ENCODE data around the gene MYO5A.
"Not testable (repeated sequence)": the region's sequence is repeated elsewhere in the genome, so short reads cannot be mapped to it uniquely, and the experiment has no call there.

MYO5A gene

DNA sequence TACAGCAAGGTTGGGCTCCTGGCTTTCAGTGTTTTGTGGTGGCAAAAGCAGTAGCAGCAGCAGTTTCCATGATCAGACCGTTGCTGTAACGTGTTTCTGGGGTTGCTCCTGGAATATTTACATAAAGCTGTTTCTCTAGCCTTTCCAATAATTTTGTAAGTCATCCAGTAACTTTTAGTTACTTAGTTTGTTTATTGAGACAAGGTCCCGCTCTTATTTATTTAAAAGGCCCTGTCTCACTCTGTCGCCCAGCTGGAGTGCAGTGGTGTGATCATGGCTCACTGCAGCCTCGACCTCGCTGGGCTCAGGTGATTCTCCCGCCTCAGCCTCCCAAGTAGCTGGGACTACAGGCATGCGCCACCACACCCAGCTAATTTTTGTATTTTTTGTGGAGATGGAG, 8.8 kb upstream of the MYO5A start:
- DNase-seq: no peak

DNA sequence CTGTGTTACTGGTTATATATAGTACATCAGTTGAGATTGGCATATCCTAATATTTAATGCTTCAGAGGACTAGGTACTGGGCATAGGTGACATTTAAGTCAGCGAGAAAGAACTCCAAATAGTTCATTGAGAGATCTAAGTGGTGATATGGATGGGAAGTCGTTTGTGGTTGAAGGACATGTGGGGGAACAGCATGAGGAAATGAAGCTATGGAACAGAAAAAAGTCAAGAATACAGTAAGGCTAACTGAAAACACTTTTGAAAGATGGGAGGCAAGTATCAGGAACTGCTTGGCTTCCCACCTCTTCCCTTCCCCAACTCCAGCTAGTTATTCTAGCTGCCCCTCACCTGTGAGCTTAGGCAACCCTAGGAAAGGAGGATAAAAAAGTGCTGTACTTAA, 3.7 kb upstream of the MYO5A start:
- DNase-seq: no peak

DNA sequence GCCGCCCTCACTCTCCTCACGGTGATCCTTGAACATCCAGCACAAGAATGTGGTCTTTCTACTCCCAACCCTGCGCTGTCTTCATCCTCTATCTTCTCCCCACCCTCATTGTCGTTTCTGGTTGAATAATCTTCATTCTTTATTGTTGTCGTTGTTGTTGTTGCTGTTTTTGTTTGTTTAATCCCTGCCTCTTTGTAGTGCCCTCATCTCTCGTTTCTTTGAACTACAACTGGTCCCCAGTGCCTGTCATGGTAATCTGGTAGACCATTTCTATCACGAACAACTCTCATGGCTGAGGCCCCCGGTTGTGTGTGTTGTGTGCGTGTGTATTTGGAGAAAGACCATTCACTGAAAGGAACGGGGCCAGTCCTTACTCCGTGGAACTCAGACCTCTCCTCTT, 1.3 kb upstream of the MYO5A start:
- DNase-seq: no peak

DNA sequence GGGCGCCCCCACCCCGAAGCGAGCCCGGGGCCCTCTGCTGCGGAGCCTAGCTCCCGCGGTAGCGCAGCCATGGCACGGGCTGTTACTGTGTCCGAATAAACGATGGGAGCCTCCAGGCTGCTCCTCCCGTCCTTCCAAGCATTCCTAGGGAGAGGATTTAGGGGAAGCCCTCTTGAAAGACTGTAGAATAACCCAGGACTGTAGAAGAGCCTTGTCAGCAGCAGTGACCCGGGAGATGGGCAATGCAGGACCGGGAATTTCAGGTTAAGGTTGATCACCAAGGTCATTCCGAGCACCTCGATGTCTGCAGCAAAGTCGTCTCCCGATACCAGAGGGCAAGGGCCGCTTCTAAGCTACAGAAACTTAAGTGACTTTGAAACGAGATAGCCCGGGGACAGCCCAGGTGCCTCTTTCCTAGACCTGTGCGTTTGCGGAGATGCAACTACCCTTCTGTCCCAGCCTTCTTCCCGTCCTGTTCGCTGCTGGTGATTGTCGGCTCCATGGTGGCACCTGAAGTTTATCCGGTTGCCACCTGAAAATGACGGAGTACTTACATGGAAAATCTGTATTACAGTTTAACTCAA, 753 bp upstream of the MYO5A start:
- peak; percentile 11 for DNase-seq

DNA sequence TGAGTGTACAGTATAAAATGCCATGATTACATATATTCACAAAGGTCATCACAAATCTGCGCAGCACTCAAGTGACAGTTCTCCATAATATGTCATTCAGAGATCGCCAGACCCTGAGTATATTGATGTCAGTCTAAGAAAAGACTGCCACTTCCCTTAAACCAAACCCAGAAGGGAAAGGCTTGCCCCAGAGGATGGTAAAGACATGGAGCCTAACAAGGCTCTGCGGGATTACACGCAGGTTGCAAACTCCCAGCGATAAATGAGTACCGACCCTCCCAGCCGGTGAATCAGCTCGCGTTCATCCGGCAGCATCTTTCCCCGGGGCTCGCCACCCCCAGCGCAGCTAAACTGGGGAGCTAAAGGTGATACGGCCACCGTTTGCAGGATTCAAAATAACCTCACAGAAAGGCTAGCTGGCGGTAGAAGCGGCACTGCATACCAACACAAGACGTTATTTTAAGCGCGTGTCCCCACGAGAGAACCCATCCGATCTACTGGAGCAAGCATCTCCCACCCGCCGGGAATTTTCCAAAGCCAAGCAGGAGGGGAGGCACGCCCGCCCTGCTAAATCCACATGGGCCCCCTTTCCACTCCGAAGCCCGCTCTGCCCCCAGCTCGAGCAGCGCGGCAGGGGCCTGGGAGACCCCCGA, 643 bp downstream of the MYO5A start:
- DNase-seq: peak; percentile 44

DNA sequence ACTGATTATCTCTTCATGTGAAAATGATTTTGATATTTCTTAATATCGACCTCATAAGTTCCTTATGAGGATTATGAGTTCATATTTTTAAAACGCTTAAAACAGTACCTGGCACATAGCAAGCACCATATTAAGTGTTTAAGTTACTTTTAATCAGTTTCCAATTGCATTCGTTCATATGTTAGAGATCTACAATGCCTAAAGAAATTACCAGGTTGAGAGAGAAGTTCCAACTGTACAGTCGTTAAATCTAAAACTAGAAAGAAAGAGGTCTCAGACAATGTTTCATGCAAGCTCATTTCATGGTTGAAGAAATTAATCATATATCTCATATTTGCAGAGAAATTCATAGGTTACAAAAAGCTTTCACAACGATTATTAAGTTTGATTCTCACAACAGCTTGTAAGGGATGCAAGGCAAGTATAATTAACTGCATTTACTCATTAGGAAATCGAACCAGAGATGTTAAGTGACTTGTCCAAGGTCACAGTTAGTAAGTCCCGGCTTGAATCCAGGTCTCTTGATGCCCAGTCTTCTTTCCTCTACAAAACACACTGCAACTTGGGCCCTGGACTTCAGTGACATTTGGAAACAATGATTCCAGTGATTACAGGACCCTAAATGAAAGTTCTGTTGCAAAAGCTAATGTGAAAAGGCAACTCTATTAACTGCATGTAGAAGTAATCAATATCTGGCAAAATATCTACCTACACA, 1.3 kb downstream of the MYO5A start:
- no peak for DNase-seq

DNA sequence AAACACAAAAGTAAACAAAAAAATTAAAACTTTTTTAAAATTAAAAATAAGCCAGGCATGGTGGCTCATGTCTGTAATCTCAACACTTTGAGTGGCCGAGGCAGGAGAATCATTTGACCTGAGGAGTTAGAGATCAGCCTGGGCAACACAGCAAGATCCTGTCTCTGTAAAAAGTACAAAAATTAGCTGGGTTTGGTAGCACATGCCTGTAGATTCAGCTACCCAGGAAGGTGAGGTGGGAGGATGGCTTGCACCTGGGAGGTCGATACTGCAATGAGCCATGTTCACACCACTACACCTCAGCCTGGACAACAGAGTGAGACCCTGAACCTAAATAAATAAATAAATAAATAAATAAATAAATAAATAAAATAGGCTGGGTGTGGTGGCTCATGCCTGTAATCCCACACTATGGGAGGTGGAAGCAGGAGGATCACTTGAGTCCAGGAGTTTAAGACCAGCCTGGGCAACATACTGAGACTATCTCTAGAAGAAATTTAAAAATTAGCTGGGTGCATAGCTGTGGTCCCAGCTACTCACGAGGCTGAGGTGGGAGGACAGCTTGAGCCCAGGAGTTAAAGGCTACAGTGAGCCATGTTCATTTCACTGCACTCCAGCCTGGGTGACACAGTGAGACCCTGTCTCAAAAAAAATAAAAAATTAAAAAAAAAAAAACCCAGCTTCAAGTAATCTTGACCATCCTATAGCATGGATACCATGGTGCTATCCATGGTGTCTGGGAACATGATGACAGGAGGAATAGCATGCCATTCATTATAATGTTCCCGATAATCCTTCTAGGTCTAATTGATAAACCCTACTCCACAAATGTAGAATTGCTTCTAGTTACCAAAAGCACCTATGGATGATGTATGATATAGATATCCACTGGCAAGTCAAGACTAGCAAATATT, 4.2 kb downstream of the MYO5A start:
- DNase-seq: no peak

DNA sequence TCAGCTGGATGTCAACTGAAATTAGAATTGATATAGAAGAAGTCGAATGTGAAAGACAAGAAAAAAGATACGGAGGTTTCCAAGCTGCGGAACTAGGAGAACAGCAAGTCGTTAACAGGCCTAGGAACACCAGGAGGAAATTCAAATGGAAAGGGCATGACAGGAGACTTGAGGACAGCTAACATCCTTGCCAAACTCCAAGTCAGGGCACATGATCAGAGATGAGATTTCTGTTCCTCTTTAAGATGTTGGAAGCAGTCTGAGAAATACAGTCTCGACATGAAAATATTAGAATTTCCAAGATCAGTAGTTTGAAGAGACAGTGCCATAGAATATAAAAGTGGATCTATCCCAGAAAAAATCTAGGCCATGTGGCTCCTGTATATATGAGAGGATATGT, 5.0 kb downstream of the MYO5A start:
- DNase-seq: no peak

DNA sequence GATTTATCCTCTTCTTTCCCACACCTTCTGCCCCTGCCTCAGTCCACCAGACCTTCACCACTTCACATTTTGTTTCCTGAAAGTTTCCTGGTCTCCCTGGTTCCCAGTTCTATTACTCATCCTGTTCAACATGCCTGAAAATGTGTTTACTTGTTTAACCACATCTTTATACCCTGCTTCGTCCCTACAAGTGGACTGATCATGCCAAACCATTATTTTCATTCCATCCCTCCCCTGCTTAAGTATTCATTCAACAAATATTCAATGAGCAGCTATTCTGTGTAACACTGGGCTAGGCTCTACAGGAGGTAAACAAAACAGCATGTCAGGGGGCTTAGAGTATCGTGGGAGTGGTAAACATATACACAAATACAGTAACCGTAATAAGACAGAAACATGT, 5.5 kb downstream of the MYO5A start:
- no peak for DNase-seq

DNA sequence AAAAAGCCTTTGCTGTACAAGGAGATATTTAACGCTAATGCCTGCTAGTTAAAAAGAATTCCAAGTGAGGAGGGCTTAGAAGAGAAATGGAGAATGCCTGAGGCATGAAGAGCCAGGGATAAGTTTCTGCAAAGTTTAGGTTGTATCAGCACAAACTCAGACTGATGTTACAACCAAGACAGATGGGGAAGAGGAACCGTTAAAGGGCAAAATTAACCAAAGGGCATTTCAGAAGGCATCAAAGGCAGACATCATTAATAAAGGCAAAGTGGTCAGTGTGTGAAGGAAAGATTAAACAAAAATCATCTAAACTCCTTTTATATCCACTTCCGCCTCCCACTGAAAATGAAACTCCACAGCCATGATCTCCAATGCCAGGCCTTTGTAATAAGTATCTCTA, 7.0 kb downstream of the MYO5A start:
- DNase-seq: no peak

DNA sequence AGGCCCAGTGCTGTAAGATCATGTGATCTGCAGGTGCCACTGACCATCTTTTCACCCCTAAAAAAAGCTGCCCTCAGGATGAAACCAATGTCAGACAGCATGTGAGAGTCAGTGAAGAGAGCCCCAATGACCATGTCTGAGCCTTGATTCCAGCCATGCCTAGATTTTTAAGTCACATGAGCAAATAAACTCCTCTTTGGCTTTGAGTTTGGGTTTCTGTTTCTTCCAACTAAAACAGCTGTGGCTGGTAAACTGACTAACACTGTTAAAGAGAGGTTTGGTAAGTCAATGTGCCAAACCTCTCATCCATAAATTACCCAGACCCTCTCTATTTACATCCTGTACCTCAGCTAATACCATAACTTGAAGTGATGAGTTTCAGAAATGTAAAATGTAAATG, 8.3 kb downstream of the MYO5A start:
- no peak for DNase-seq

DNA sequence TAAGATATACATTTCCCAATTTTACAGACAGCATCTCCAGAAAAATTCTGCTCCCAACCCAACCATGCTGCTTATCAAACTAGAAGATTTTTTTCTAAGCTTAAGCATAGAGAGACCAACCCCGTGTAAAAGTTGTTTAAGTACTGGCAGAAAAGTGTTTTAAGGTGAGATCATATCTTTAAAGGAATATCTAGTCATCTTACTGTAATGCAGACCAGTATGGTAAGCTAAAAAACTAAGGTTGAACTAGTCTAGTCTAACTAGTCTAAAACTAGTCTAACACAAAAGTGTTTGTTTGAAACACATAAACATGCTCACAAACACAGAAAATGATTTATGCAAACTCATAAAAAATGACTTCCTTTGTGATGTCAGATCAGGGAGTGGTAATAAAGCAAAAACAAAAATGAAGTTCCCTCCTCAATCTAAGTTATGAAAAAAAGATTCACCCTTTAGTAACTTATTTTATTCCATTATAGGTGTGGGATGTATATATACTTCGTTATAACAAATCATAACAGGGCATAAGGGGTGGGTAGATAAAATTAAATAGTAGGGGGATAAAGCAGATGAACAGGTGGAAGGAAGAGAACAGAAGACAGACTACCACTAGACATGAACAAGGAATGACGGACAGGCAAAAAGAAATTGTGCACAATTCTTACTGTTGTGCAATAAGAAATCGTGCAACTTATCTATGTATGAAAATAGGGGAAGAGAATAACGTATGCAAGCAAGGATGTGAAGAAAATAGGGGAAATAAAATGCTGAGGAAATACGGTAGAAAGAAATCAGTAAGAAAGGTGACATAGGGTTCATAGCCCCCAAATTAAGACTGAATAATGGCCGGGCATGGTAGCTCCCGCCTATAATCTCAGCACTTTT, 10.0 kb downstream of the MYO5A start:
- no peak for DNase-seq

DNA sequence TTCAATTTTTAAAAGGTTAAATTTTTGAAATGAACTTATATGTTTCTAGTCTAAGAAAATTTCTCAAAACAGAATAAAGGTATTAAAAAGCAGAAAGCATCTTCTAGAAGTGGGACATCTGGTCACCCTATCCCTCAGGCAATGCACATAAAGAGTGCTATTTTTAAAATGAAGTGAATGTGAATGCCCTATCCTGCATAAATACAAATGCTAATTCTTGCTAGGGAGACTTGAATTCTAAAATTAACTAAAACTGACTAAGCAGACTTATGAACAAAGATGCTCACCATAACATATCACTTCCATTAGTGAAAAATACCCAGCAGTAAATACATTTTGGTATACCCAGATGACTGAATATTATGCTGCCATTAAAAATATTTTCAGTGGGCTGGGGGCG, 11.7 kb downstream of the MYO5A start:
- no peak for DNase-seq

DNA sequence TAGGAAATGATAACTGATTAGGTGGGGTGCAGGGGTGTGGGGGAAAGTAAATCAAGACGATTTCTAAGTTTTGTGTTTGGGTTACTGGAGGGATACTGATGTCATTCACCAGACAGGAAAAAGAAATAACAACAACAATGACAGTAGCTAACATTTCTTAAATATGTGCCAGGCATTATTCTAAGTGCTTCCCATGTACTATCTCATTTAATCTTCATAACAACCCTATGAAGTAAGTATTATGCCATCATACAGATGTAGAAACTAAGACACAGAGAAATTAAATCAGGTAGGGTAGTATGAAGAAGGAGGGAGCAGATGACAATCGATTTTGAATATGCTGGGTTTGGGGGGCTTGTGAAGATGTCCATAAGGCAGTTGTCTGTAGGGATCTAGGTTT, 13.3 kb downstream of the MYO5A start:
- DNase-seq: no peak

DNA sequence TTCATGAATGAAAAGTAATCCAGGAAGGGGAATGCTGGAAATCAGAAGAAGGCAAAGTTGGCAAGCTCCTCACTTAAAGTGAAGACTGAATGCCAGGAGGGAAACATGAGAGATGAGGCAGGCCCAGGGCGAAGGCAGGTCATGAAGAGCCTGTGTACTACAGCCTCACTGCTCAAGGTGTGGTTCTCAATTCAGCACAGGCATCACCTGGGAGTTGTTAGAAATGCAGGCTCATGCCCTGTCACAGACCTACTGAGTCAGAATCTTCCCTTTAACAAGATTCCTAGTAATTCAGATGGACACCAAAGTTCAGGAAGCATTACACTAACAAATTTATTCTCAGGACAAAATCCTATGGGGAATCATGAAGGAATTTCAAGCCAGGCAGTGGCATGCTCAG, 14.2 kb downstream of the MYO5A start:
- no peak for DNase-seq

DNA sequence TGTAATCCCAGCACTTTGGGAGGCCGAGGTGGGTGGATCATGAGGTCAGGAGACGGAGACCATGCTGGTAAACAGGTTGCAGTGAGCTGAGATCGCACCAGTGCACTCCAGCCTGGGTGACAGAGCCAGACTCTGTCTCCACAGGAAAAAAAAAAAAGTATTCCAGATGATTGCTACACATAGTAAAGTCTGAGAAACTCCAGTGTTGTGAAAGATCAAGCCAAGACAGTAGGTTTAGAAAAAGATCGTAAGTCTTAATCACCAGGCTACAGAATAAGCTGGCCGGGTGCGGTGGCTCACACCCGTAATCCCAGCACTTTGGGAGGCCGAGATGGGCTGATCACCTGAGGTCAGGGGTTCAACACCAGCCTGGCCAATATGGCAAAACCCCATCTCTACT, 15.8 kb downstream of the MYO5A start:
- not testable (repeated sequence) for DNase-seq

DNA sequence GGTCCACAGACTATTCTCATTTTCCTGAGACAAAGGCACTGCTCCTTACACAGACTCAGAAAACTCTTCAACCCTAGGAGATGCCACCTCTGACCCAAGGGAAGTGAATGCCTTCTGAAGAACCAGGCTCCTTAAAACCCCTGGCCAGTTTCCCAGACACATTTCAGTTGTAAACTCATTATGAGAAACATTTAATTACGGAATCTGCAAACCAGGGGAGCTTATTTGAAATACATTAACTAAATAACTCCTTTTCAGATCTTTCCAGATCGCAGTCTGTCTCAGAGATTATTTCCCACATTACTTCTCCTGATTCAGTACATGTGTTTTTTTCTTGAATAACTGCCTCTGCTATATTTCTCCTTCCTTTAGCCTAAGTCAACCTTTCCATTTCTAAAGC, 17.6 kb downstream of the MYO5A start:
- DNase-seq: no peak

DNA sequence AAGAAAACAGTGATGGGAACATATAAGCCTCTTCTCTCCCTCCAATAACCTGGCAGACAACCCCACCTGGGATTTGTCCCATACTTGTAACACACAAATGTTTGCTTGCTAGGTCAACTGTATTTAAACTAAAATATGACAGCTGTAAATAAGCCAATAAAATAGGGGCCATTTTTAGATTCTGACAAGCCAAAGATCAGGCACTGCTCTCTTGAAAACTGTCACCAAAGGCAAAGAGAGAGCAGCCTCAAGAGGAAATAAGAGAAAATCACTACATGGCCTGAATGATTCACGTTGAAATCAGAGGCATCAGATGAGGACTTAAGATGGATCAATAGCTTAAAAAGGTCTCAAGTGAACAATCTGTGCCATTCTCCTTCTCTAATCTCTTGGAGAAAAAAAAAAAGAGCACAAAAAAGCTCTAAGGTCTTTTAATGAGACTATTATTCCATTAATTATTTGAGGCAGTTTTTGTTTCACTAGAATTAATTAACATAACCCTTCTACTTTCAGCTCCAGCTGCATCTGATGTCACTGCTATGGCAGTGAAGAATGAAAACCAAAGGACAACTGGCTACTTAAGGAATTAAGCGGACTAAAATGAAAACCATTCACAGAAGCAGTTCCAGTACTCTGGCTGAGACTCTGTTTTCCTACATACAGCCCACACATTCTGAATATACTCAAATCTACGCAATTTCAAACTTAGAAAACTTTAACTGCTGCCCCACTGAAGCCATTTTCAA, 19.0 kb downstream of the MYO5A start:
- DNase-seq: no peak

DNA sequence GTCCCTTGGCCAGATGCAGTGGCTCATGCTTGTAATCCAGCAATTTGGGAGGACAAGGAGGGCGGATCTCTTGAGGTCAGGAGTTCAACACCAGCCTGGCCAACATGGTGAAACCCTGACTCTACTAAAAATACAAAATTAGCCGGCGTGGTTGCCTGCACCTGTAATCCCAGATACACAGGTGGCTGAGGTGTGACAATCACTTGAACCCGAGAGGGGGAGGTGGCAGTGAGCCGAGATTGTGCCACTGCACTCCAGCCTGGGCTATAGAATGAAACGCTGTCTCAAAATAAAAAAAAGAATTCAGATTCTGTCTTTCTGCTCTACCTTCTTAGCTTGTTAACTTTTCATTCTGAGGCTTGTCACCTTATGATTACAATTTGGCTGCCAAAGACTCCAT, 22.1 kb downstream of the MYO5A start:
- no peak for DNase-seq

DNA sequence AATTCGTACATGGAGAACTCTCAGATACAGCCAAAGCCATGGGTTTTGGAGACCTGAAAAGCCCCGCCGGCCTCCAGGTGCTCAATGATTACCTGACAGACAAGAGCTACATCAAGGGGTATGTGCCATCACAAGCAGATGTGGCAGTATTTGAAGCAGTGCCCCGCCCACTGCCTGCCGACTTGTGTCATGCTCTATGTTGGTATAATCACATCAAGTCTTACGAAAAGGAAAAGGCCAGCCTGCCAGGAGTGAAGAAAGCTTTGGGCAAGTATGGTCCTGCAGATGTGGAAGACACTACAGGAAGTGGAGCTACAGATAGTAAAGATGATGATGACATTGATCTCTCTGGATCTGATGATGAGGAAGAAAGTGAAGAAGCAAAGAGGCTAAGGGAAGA, 23.5 kb downstream of the MYO5A start:
- no peak for DNase-seq

DNA sequence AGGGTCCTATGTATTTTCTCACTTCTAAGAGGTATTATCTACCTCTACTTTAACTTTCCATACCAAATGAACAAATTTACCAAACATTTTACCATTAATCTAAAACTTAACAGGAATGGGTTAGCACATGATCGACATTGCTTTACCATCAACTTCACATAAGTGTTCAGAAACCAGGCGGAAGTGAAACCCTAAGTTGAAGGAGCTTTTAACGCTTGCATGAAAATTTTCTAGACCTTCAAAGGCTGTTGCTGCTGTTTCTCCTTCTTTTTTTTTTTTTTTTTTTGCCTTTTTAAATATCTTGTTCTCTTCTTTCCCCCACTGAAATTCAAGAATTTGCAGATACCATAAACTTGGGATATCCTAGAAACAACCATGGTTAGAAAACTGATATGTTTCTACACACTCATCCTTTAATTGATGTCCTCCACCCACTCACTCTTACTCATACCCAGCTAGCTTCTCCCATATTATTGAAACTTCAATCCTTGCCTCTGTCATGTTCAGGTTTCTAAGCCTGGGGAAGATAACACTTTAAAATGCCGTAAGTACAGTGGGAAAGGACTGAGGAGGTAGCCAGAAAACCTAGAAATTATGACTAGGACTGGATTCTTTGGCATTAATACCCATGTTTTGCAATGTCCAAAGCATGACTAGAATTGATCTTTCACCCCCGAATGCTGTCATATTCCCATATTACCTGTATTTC, 24.7 kb downstream of the MYO5A start:
- DNase-seq: no peak

All from stimulated activated CD4-positive, alpha-beta T cell treated with anti-CD3 and anti-CD28 coated beads, Interleukin-4, amount 100 ng/mL, for 1 hour (primary cell).